Right renal cortex interstitium (tissue), 3 donors: ENCODE measurements around the gene FAM193A. TPM values are rescaled to one million over a fixed set of nuclear protein-coding genes. Genes with fewer than 3 reads are reported as not detected.
A peak's percentile ranks its signal among the peaks of the same experiment; 100 is the strongest.
"Not testable (repeated sequence)": the region's sequence is repeated elsewhere in the genome, so short reads cannot be mapped to it uniquely, and the experiment has no call there.

Experiments
- DNase-seq, 3 donors: peaks; one replicate each; pipeline ENCODE4 v3.0.0-alpha.2; 2013; ENCODE audit warnings: low read depth in 3 of 3, low spot score in 2 of 3
- polyA plus RNA-seq, 3 donors: library from polyadenylated mRNA; unstranded; fragments of 120-200 nt; gene quantifications; one replicate each; pipeline ENCODE4 v1.2.1, GENCODE V29; 2013; ENCODE audit not compliant: insufficient read length in 3 of 3

Gene FAM193A
- polyA plus RNA-seq, 3 donors = 23.3 to 25.7 (median 23.7) TPM

- DNase-seq = no peak
Measured at GRCh38 chr4:2648159-2648814, 111.8 kb downstream of the FAM193A start.

DNA sequence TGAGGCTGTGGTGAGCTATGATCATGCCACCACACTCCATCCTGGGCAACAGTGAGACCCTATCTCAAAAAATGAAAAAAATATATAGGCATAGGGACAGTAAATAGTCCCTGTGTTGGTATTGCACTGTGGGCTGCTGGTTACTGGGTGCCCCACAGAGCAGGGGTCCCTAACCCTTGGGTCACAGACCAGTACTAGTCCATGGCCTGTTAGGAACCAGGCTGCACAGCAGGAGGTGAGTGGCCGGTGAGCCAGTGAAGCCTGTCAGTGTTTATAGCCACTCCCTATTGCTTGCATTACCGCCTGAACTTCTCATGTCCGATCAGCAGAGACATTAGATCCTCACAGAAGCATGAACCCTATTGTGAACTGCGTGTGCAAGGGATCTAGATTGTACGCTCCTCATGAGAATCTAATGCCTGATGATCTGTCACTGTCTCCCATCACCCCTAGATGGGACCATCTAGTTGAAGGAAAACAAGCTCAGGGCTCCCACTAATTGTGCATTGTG lies 113.2 kb downstream of the FAM193A start:
- no peak for DNase-seq

DNA sequence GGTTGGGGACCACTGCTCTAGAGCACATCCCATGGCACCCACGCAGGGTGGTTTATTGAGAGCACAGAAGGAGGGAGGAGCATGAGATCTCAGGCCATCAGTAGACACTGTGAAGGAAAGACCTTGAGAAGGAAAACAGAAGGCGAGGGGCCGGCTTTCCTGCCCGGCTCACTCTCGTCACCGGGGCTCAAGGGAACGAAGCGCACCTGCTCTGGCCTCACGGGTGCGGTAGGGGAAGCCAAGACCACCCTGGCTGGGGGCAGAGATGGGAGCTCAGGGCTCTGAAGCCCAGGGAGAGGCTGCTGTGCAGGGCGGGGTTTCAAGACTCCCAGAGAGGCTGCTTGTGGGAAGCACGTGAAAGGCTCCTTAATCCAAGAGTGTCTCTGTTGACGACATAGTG lies 113.8 kb downstream of the FAM193A start:
- DNase-seq = no peak

DNA sequence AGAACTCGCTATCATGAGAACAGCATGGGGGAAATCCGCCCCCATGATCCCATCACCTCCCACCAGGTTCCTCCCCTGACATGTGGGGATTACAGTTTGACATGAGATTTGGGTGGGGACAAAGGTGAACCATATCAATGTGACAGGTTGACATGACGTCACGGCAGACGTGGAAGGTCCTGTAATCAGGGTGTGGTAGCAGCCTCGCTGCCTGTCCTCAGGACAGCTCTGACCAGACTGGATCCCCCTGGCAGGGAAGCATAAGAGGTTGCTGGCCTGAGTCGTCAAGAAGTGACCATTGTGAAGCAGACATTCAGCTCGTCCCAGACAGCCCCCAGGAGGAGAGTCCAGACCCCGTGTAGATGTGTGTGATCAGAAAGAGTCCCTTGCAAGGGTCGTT lies 115.1 kb downstream of the FAM193A start:
- no peak for DNase-seq

GRCh38 chr4:2651998-2652397 lies 115.6 kb downstream of the FAM193A start:
- no peak for DNase-seq

DNA sequence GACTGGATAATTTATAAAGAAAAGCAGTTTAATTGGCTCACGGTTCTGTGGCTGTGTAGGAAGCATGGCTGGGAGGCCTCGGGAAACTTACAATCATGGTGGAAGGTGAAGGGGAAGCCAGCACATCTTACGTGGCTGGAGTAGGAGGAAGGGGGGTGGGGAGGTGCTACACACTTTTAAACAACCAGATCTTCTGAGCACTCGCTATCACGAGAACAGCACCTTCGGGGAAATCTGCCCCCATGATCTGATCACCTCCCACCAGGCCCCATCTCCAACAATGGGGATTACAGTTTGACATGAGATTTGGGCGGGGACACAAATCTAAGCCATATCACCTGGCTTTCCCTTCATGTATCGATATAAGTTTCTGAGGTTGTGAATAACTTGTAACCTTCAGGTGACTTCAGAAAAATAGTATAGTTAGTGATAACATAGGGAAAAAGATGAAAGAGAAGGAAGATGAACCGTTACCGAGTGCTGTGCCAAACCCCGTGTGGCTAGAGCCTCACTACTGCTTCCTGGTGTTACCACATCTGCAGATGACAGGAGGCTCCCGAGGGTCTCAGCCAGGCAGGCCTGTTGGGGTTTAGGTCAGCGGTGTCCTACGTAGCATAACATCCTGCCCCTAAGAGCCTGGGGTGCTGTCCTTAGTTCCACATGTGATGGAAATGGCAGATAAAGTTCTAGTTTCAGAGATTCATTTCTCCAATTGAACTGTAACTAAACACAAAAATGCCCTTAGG lies 116.1 kb downstream of the FAM193A start:
- no peak for DNase-seq

DNA sequence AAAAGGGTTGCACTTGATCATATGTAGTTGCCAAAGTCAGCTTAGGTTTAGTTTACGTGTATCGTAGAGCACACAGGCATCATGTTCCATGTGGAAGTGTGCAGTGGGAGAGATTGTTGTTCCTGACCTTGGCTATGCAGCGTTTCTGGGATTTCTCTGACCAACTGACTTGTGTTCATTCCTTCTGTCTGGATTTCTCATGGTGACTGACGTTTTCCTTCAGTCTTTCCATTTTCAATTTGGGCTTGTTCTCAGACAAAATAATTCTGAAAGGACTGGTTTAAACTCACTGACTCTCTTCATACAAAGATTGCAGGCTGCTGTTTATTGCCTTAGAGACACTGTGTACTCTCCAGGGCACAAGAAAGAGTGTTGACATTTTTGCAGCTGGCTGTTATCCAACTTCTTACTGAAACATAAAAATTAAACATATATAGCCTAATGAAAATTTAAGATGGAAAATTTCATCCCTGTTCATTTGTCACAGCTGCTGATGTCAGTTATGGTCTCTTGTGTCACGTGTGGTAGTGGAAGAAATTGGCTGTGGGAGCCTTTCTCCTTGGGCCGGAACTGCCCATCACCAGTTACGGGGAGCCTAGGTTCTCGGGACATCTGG lies 124.3 kb downstream of the FAM193A start:
- DNase-seq = peak in 1 of 3 donors; percentile 13

GRCh38 chr4:2662598-2662997 lies 126.2 kb downstream of the FAM193A start:
- DNase-seq = no peak

GRCh38 chr4:2663275-2663674 lies 126.8 kb downstream of the FAM193A start:
- DNase-seq = no peak

DNA sequence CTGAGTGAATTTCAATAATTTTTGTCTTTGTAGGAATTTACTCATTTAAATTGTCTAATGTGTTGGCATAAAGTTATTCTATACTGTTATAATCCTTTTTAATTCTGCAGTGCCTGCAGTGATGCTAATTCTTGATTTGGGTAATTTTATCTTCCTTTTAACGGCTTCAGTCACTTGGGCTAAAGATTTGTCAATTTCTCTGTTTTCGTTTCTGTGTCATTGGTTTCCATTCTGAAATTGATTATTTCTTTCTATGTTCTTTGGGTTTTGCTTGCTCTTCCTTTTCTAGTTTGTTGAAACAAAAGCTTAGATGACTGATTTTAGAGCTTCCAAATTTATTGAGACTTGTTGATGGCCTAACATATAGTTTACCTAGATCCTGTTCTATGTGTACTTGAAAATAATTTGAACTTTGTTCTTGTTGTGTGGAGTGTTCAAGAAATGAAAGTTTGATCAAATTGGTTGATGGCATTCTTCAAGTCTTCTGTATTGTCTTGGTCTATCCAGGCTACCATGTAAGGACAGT lies 130.3 kb downstream of the FAM193A start:
- no peak for DNase-seq

GRCh38 chr4:2667428-2667827 lies 131.0 kb downstream of the FAM193A start:
- no peak for DNase-seq

DNA sequence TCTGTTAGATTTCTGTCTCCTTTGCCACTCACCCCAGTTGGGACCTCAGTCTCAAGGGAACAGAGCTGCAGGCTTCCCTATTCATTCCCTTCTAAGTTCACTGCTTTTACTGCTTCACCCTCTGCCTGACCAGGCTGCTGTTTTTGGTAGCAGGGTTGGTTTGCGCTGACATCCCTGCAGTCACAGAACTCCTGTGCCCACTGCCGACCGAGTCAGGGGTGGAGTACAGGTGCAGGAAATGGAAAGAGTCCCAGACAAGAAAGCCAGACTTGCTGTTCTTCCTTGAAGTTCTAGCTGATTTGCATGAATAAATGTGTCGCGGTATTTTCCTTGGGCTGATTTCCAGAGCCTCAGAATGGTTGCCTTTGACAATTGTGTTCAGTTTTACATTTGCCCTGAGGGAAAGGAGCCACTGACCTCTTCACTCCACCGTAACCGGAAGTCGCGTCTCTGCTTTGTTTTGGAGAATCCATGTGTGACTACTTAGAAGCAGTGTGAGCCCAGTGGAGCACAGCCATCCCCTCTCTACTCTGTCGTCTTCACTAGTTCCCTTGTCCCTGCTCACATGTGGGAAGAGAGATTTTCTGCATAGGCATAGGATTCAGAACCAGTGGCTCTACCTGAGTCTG lies 134.9 kb downstream of the FAM193A start:
- peak in 2 of 3 donors; percentile 19 to 32 for DNase-seq

DNA sequence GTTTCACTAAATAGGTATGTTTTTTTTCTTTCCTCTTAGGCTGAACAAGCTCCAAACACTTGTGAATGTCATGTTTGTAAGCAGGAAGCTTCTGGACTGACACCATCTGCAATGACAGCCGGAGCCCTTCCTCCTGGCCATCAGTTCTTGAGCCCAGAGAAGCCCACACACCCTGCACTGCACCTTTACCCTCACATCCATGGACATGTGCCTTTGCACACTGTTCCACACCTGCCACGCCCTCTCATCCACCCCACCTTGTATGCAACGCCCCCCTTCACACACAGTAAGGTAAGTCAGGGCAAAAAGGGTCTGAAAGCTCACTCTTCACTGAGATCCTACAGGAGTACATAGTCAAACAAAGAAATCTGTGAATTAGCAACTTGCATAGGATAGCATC lies 135.6 kb downstream of the FAM193A start:
- no peak for DNase-seq

DNA sequence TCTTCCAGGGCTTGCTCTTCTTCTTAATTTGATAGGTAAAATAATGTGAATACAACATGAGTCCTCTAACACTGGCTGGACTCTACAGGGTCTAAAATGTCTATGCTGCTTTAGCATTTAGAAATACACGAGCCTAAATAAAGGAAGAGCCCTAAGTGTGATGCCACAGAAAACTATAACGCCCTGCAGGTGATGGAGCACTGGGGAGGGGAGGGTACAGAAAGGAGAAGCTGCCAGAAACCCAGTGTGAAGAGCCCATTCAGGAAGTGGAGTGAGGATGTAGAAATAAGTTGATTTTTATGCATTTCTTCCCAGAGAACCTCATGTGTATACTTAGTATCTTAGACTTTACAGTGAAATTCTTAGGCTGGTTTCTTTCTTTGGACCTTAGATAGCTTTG lies 136.3 kb downstream of the FAM193A start:
- DNase-seq = no peak

- no peak for DNase-seq
Measured at GRCh38 chr4:2673157-2673556, 136.7 kb downstream of the FAM193A start.

DNA sequence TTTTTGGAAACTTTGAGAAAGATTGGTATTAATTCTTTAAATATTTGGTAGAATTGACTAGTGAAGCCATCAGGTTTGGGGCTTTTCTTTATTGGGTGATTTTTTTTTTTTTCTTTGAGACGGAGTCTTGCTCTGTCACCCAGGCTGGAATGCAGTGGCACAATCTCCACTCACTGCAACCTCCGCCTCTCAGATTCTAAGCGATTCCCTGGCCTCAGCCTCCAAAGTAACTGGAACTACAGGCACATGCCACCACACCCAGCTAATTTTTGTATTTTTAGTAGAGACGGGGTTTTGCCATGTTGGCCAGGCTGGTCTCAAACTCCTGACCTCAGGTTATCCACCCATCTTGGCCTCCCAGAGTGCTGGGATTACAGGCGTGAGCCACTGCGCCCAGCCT lies 143.3 kb downstream of the FAM193A start:
- not testable (repeated sequence) for DNase-seq

GRCh38 chr4:2684486-2684885 lies 148.0 kb downstream of the FAM193A start:
- DNase-seq = no peak

DNA sequence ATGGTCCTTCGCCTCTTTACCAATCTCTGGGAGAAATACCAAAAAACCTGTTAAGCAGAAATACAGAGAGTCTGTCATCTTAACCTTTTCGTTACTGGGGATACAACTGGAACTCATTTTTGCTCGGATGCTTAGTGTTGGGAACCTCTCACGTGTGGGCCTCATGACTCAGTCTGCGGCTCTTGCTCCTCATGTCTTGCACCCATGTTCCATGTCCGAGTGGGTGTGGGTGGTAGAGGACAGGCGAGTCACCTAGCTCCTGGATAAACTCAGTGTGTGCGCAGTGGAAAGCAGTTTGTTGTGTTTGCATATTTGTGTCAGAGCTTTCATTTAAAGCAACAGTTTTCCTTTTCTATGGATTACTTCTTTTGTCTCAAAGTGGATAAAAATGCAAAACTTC lies 149.1 kb downstream of the FAM193A start:
- DNase-seq = no peak

DNA sequence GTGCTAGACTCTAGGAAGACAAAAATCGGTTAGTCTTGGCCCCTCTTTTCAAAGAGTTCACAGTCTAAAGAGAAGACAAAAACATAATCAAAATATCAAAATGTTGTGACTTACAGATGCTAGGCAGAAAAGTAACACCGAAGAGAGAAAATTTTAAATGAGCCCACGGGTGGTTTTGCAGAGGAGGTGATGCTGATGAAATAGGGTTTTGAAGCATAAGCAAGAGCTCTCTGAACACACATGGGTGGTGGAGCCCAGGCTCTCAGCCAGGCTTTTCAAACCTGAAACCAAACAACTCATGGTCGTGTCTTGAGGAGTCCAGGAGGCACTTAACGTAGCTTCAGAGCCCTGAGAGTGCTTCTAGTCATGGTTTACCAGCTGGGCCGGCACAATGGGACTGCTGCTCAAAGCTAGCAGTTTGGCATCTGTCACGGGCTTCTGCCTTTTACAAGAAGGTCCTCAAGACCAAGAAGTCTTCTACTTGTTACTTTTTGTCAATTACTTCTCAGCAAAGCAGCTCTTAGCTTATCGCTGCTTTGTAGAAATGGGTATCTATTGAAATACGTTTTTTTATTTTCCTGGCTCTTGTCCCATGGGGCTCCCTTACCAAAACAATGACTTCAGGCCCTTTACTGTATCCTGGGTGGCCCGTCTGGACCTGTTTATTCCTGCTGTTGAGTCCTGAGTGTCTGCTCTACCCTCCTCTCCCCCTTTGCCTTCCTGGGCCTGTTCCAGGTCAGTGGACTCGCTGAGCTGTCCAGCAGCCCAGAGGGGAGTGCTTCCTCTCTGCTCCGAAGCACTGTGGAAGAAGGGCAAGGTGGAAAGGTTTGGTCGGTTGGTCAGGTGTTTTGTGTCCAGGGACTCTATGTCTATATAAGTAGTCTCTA lies 150.2 kb downstream of the FAM193A start:
- no peak for DNase-seq

DNA sequence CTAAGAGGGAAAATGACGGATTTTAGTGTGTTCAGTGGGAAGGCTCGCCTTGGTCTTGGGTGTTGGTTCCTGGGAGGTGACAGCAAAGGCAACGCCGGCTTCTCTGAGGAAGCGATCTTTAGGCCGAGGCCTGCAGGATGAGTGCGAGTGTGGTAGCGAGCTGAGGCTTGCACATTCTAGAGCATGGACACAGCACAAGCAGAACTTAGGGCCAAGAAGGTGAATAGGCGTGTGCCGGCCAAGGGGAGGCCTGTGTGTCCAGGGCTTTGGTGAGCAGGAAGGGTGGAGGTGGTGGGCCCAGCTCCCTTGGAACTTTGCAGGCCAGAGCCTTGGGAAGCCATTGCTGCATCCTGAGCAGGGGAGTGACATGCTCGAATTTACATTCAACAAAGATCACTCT lies 151.8 kb downstream of the FAM193A start:
- DNase-seq = no peak
